ENCODE results near the gene ZMYND19.

DNA sequence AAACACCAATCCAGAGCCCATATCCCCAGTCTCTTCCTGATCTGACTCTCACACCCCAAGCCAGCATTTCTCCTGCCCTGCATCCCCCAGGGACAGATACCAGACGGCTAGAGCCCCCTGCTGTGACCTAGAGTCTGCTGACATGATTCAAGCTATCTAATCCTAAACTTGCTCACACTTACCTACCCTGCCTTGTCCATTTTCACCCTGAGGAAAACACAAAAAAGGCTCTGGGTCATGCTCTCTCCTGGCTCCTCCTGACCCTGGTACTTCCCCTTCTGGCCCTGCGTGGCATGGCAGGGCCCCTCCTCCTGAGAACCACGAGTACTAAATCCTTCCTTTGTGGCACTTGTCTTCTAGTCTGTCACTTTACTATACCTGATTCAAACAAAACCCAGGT is 12.3 kb upstream of the ZMYND19 start:
- TF ChIP-seq EZH2phosphoT487 (IDR thresholded peaks at IDR 0.05; ENCODE audit: borderline replicate concordance, low read length) (no peak), CTCF (IDR thresholded peaks at IDR 0.05; ENCODE audit: low read depth, low read length, poor library complexity, severe bottlenecking) (no peak)
